NCI-H526 (cell line): Measurements from ENCODE around the gene CLDN1.

Source experiments
- DNase-seq, 2 experiments: peaks; one replicate each; lab custom pipeline; 2025; lab: John Stamatoyannopoulos, UW

CLDN1 gene

GRCh38 chr3:190333961-190334360 is 11.7 kb upstream of the CLDN1 start:
- DNase-seq = no peak

GRCh38 chr3:190330936-190331734 is 8.9 kb upstream of the CLDN1 start:
- no peak for DNase-seq

DNA sequence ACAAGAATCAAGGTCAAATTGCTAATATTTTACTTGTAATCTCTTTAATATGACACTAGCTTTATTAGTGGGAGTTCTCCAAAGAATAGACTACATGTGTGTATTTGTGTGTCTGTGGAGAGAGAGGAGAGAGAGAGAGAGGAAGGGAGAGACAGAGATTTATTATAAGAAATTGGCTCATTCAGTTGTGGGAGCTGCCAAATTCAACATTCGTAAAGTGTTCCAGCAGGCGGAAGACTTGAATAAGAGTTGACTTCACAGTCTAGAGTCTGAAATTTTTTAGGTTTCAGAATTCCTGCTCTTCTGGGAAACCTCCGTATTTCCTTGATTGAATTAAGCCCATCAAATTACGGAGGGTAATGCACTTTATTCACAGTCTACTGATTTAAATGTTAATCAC is 4.7 kb upstream of the CLDN1 start:
- no peak for DNase-seq

DNA sequence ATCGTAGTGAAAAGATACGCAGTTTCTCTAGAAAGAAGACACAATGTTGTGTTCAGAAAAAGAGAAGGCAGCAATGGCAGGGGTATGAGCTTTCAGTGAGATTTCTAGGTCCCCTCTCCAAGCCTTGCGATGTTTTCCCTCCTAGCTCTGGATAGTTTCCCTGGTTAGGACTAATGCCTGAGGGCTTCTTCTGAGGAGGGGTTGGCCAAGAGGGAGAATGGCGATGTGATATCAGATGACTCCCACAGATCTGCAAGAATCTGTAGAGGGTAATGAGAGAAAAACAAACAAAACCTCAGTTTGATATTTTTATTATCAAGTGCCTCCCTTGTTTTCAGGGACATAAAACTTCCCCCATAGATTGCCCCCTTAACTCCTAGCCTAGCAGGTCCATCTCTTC is 4.1 kb upstream of the CLDN1 start:
- DNase-seq = no peak

DNA sequence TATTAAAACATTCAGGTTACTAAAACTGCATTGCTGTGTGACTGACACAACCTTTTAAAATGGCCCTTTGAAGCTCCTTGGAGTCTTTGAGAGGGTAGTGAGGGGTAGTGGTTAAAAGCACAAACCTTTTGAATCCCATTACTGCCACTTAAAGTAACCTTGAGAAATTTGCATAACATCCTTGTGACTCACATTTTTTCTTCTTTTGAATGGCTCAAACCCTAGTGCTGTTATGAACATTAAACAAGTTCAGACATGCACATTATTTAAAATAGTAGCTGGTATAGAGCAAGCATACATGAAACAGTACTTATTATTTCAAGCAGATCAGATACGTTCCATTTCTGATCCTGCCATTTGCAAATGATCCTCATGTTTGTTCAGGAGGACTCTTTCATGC is 3.7 kb upstream of the CLDN1 start:
- DNase-seq = peak; percentile 86 to 91

DNA sequence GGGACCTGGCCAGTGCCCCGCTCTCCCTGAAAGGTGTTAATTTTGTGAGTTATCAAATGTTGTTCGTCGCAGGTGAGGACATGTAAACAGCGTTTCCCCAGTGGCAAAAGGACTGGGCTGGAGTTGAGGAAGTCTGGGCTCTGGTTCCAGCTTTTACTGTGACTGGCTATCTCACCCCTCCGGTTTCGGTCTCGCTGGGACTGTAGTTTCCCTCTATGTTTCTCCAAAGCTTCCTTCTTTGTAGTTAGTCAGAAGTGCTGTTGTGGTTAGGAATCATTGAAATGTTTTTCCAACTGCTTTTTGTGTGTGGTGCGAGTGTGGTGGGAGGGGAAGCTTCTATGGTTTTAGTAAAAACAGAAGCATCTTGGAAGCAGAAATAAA is 990 bp upstream of the CLDN1 start:
- no peak for DNase-seq

- no peak for DNase-seq
Measured at GRCh38 chr3:190322604-190323245, 479 bp upstream of the CLDN1 start.

DNA sequence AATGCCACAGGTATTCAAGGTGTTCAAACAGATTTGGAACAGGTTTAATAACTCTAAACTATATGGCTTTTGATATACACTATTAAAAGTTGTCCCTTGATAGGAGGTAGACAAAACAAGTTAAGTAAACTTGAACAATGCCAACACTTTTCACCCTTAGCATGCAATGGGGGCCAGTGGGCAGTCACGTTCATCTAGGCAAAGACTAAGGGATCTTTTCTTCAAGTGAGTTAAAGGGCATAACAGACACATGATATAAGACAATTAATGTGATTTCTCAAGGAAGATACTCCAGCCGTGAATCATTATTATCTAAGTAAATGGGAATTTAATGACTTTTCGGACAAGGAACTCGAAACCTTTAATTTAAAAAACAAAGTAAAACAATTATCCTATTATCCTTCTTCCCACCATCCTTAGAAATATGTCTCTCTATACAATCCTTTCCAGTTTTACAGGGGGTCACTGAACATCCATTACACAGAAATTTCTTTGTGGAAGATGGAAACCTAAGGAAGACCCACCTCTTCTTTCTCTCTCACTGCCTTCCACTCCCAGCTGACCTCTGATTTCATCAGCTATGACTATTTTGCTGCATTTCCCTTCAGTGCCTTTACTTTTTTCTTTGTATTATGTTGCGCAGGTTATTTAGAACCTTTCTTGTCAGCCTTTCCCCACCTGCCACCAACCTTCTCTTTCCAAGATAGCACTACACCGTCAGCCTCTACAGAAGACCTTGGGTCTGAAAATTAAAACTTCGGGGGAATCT is 1.5 kb downstream of the CLDN1 start:
- no peak for DNase-seq

GRCh38 chr3:190319660-190320059 is 2.6 kb downstream of the CLDN1 start:
- no peak for DNase-seq

GRCh38 chr3:190318666-190319065 is 3.6 kb downstream of the CLDN1 start:
- peak; percentile 70 to 75 for DNase-seq

- DNase-seq = no peak
Measured at GRCh38 chr3:190314741-190315140, 7.5 kb downstream of the CLDN1 start.

DNA sequence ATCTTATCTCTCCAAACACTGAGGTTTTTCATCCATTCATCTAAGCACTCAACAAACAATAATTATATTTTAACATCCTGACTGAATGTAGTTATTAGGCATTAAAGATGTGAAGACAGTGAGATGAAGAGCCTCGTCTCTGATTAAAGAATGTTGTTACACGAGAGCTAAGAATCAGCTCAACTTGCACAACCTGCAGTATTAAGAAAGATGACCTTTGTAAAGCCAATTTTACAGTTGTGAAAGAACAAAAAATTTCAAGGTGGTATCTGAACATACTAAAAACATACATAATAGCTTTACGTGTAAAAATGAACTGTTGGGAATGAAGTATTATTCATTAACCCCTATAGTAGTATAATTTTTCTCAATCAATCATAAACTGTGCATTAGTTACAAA is 12.8 kb downstream of the CLDN1 start:
- no peak for DNase-seq

- no peak for DNase-seq
Measured at GRCh38 chr3:190308154-190308553, 14.1 kb downstream of the CLDN1 start.

DNA sequence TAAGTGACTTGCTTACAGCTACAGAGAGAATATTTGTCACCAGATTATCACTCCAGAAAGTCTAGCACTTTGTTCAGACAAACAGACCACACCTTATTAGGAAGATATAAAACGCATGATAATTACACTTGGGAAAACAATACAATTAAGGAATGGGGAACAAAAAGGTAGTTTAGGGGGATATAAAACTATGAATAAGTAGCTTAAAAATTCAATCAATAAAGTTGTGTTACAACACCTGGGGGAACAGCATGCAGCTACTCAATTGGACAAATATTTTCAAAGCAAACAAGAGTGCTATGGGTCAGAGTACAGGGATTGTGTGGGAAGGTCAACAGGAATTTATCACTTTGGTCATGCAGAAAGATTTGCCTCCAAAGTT is 15.1 kb downstream of the CLDN1 start:
- no peak for DNase-seq

DNA sequence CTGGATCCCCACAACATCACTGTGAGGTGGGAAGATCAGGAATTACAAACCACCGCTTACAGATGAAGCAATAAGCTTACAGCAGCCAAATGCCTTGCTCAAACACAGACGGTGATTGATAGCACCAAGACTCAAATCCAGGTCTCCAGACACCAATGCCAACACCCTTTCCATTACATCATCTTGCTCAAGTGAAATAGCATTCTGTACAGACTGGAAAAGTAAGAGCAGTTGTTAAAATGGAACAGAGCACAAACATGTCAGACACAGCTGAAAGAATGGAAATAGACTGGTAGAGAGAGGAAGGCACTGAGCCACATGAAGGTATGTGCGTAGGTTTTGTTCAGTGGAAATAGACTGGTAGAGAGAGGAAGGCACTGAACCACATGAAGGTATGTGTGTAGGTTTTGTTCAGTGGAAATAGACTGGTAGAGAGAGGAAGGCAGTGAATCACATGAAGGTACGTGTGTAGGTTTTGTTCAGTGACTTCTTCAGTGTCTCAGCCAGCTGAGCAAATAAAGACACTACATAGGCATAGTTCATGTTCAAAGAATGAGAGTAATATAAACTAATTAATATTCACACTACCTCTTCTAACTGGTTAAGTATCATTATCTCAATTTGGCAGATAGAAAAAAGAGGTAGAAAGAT is 15.6 kb downstream of the CLDN1 start:
- DNase-seq = no peak

- no peak for DNase-seq
Measured at GRCh38 chr3:190306026-190306425, 16.2 kb downstream of the CLDN1 start.

GRCh38 chr3:190305406-190305805 is 16.8 kb downstream of the CLDN1 start:
- DNase-seq = no peak

GRCh38 chr3:190303884-190304283 is 18.4 kb downstream of the CLDN1 start:
- no peak for DNase-seq

DNA sequence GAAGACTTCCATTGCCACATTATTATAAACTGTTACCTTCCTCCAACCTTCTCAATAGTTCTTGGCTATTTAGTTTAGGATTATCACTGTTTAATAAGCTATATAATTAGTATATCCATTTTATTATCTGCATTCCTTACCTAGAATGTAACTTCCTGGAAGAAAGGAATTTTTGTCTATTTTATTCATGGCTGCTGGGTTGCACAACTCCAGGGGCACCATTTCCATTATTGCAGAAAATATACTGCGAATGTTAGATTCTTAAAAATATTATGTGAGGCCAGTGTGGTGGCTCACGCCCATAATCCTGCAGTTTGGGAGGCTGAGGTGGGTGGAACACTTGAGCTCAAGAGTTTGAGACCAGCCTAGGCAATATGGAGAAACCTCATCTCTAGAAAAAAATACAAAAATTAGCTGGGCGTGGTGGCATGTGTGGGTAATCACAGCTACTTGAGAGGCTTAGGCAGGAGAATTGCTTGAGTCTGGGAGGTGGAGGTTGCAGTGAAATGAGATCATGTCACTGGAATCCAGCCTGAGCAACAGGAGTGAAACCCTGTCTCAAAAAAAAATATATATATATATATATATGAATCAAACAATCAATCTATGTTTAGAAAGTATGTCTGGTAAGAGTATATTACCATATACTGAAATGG is 19.9 kb downstream of the CLDN1 start:
- no peak for DNase-seq

GRCh38 chr3:190301591-190301990 is 20.7 kb downstream of the CLDN1 start:
- DNase-seq = no peak

DNA sequence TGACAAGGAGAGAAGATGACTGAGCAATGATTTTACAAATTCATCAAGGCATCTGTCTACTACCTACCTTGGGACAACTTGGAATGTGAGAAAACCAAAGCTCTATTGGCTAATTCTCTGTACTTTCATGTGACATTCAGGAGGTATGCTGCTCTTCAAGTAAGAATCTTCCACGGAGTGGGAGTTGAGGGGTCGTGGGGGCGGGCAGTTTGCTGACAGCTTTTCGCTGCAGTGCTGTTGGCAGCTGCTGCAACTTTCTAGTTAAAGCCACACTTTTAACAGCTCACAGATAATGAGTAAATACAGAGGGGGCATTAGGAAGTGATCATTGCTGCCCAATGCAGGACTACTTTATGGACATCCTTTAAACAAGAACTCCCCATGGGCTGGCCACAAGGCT is 22.3 kb downstream of the CLDN1 start:
- no peak for DNase-seq

- no peak for DNase-seq
Measured at GRCh38 chr3:190294030-190294429, 28.2 kb downstream of the CLDN1 start.
